Natural killer cell (primary cell): ENCODE data around the gene SLC9A1. TPM values are rescaled to one million over a fixed set of nuclear protein-coding genes. Genes with fewer than 3 reads are reported as not detected.
"Not testable (repeated sequence)": the region's sequence is repeated elsewhere in the genome, so short reads cannot be mapped to it uniquely, and the experiment has no call there.

Source experiments
- ATAC-seq, 3 donors: fragments of 150-1000 bp in 2 of 3; fragments of 200-7000 bp in 1 of 3; cut with Tn5 transposase; 1 replicate in 1 of 3; 2 replicates in 2 of 3; pipeline ENCODE4 v1.10.0; 2021; ENCODE audit warnings: mild to moderate bottlenecking in 2 of 3, moderate library complexity in 2 of 3
- DNase-seq, 2 donors: peaks; one replicate each; pipeline versions ENCODE4 v3.0.0 to v3.0.0-alpha.2; 2013 to 2021; ENCODE audit warnings: mixed read lengths in 1 of 2
- H3K27ac ChIP-seq: one replicate; pipeline ENCODE4 v1.5.1; 2013; ENCODE audit warnings: mild to moderate bottlenecking, low read length
- H3K27me3 ChIP-seq: one replicate; pipeline ENCODE4 v1.6.1; 2013; ENCODE audit warnings: low read length; ENCODE audit not compliant: control insufficient read depth, insufficient read depth
- H3K36me3 ChIP-seq: one replicate; pipeline ENCODE4 v1.6.1; 2013; ENCODE audit warnings: low read length; ENCODE audit not compliant: control insufficient read depth, insufficient read depth
- H3K4me1 ChIP-seq: one replicate; pipeline ENCODE4 v1.6.1; 2013; ENCODE audit warnings: low read length; ENCODE audit not compliant: control insufficient read depth, insufficient read depth
- H3K4me3 ChIP-seq: one replicate; pipeline ENCODE4 v1.5.1; 2013; ENCODE audit warnings: low read length
- H3K9me3 ChIP-seq: one replicate; pipeline ENCODE4 v1.6.1; 2013; ENCODE audit warnings: low read length; ENCODE audit not compliant: control insufficient read depth, insufficient read depth
- H3K27ac Mint-ChIP-seq, 2 donors: one replicate each; pipeline ENCODE4 v1.8.0; 2022; ENCODE audit warnings: mild to moderate bottlenecking in 2 of 2, mixed read lengths in 2 of 2, moderate library complexity in 1 of 2
- H3K27me3 Mint-ChIP-seq, 2 donors: one replicate each; pipeline ENCODE4 v1.8.0; 2022; ENCODE audit warnings: low read depth in 2 of 2, mixed read lengths in 2 of 2
- H3K36me3 Mint-ChIP-seq: one replicate; pipeline ENCODE4 v1.8.0; 2022; ENCODE audit warnings: mixed read lengths
- H3K4me1 Mint-ChIP-seq, 2 donors: one replicate each; pipeline ENCODE4 v1.8.0; 2022; ENCODE audit warnings: mixed read lengths in 2 of 2
- H3K4me3 Mint-ChIP-seq: one replicate; pipeline ENCODE4 v1.8.0; 2022; ENCODE audit warnings: mild to moderate bottlenecking, moderate library complexity, mixed read lengths
- H3K9me3 Mint-ChIP-seq, 2 donors: one replicate each; pipeline ENCODE4 v1.8.0; 2022; ENCODE audit warnings: mixed read lengths in 2 of 2
- CTCF ChIP-seq: fragments of 200-600 bp; IDR thresholded peaks from one replicate; pipeline ENCODE4 v1.8.0; 2022; ENCODE audit warnings: antibody characterized with exemption
- WGBS: methylation state at CpG from one replicate; pipeline ENCODE4 v1.1.7; 2013; ENCODE audit warnings: missing lambda C conversion rate; ENCODE audit not compliant: insufficient coverage; 5-methylcytosine and 5-hydroxymethylcytosine counted together
- intact Hi-C: fragments of 100-400 bp; cut with micrococcal nuclease; formaldehyde crosslinking; loops from one replicate; pipeline ENCODE4 v1.14.2; 2022
- total RNA-seq, 4 donors: library from RNA; stranded (reverse); fragments of 120-200 nt in 1 of 4; gene quantifications; one replicate each; pipeline versions ENCODE4 v1.2.3 to v1.2.4, GENCODE V29; 2013 to 2022

Gene SLC9A1
- total RNA-seq, 3 donors from 2014 or later (not counting 1 experiment from before 2014, with no cell fraction given) = 26.5 to 37.4 (median 29.4) TPM

- H3K36me3 ChIP-seq = no peaks in the 10 kb centered on the region
- H3K27ac ChIP-seq = no peak overlapping the region
- no peak overlapping the region for H3K4me3 Mint-ChIP-seq
- ATAC-seq (peak in 1 of 3 donors; percentile 45), DNase-seq (no peak)
- H3K4me1 ChIP-seq = peaks cover 10% of the 10 kb centered on the region
- no peaks in the 10 kb centered on the region for H3K9me3 Mint-ChIP-seq
- H3K27me3 ChIP-seq = no peaks in the 10 kb centered on the region
- H3K27ac Mint-ChIP-seq = no peak overlapping the region
- H3K4me3 ChIP-seq = no peak overlapping the region
- no peaks in the 10 kb centered on the region for H3K36me3 Mint-ChIP-seq
- no peaks in the 10 kb centered on the region for H3K9me3 ChIP-seq
- intact Hi-C loops = no loop called here
- no peaks in the 10 kb centered on the region for H3K27me3 Mint-ChIP-seq
- 61% methylated on average over 3 of the region's 3 CpGs for WGBS
- no peak for TF ChIP-seq CTCF
- H3K4me1 Mint-ChIP-seq = peaks cover 13 to 26% of the 10 kb centered on the region in 2 donors
Measured at GRCh38 chr1:27130798-27131197, 24.1 kb downstream of the SLC9A1 start.

GRCh38 chr1:27129225-27129624, 25.7 kb downstream of the SLC9A1 start:
- Histone ChIP-seq H3K9me3 (no peaks in the 10 kb centered on the region), H3K4me3 (no peak overlapping the region), H3K36me3 (no peaks in the 10 kb centered on the region), H3K27me3 (no peaks in the 10 kb centered on the region), H3K4me1 (peaks cover 9% of the 10 kb centered on the region), H3K27ac (no peak overlapping the region)
- TF ChIP-seq CTCF = no peak
- intact Hi-C loops = no loop called here
- DNase-seq (no peak), ATAC-seq (peak in 1 of 3 donors; percentile 12)
- 92% methylated on average over 2 of the region's 3 CpGs for whole genome bisulfite sequencing
- no peaks in the 10 kb centered on the region for H3K9me3 Mint-ChIP-seq
- H3K27me3 Mint-ChIP-seq = no peaks in the 10 kb centered on the region
- no peak overlapping the region for H3K4me3 Mint-ChIP-seq
- no peaks in the 10 kb centered on the region for H3K36me3 Mint-ChIP-seq
- H3K4me1 Mint-ChIP-seq = peaks cover 9 to 22% of the 10 kb centered on the region in 2 donors
- no peak overlapping the region for H3K27ac Mint-ChIP-seq

- no peak for TF ChIP-seq CTCF
- Mint-ChIP-seq H3K27me3 (no peaks in the 10 kb centered on the region), H3K27ac (no peak overlapping the region), H3K4me3 (no peak overlapping the region), H3K9me3 (no peaks in the 10 kb centered on the region), H3K4me1 (peaks cover 8 to 21% of the 10 kb centered on the region in 2 donors), H3K36me3 (no peaks in the 10 kb centered on the region)
- no peak overlapping the region for H3K27ac ChIP-seq
- intact Hi-C loops = no loop called here
- DNase-seq (no peak), ATAC-seq (no peak)
- no peaks in the 10 kb centered on the region for H3K36me3 ChIP-seq
- H3K4me1 ChIP-seq = peaks cover 8% of the 10 kb centered on the region
- H3K9me3 ChIP-seq = no peaks in the 10 kb centered on the region
- WGBS = 97% methylated on average over 3 of the region's 3 CpGs
- H3K27me3 ChIP-seq = no peaks in the 10 kb centered on the region
- H3K4me3 ChIP-seq = no peak overlapping the region
Measured at GRCh38 chr1:27127419-27127818, 27.5 kb downstream of the SLC9A1 start.

GRCh38 chr1:27126391-27126790, 28.5 kb downstream of the SLC9A1 start:
- Mint-ChIP-seq H3K9me3 (no peaks in the 10 kb centered on the region), H3K36me3 (no peaks in the 10 kb centered on the region), H3K27me3 (no peaks in the 10 kb centered on the region), H3K27ac (peak overlapping the region in 1 of 2 donors; percentile 52), H3K4me3 (no peak overlapping the region), H3K4me1 (peaks cover 0 to 14% of the 10 kb centered on the region in 2 donors)
- no peak overlapping the region for H3K27ac ChIP-seq
- intact Hi-C loops = no loop called here
- no peaks in the 10 kb centered on the region for H3K36me3 ChIP-seq
- WGBS = 93% methylated on average over 5 of the region's 5 CpGs
- no peaks in the 10 kb centered on the region for H3K27me3 ChIP-seq
- peaks cover 3% of the 10 kb centered on the region for H3K4me1 ChIP-seq
- TF ChIP-seq CTCF = no peak
- DNase-seq = no peak
- ATAC-seq = no peak
- no peaks in the 10 kb centered on the region for H3K9me3 ChIP-seq
- H3K4me3 ChIP-seq = no peak overlapping the region

GRCh38 chr1:27125125-27125524, 29.8 kb downstream of the SLC9A1 start:
- ATAC-seq, H3K9me3 Mint-ChIP-seq, H3K4me3 ChIP-seq, H3K27ac ChIP-seq, H3K4me1 ChIP-seq, DNase-seq, H3K27ac Mint-ChIP-seq, intact Hi-C loops, H3K27me3 ChIP-seq, H3K36me3 ChIP-seq, H3K36me3 Mint-ChIP-seq, H3K9me3 ChIP-seq, H3K4me1 Mint-ChIP-seq, H3K27me3 Mint-ChIP-seq, H3K4me3 Mint-ChIP-seq: not testable (repeated sequence)
- 97% methylated on average over 5 of the region's 5 CpGs for WGBS
